GM18519 (cell line): ENCODE results near the gene ASB9.
"Not testable (repeated sequence)": the region's sequence is repeated elsewhere in the genome, so short reads cannot be mapped to it uniquely, and the experiment has no call there.

Experiments used
- ATAC-seq: cut with Tn5 transposase; IDR thresholded peaks from one replicate; pipeline ENCODE4 v1.9.1; 2021; ENCODE audit warnings: mild to moderate bottlenecking, moderate library complexity; ENCODE audit not compliant: unreplicated experiment, low FRiP score

Gene ASB9

DNA sequence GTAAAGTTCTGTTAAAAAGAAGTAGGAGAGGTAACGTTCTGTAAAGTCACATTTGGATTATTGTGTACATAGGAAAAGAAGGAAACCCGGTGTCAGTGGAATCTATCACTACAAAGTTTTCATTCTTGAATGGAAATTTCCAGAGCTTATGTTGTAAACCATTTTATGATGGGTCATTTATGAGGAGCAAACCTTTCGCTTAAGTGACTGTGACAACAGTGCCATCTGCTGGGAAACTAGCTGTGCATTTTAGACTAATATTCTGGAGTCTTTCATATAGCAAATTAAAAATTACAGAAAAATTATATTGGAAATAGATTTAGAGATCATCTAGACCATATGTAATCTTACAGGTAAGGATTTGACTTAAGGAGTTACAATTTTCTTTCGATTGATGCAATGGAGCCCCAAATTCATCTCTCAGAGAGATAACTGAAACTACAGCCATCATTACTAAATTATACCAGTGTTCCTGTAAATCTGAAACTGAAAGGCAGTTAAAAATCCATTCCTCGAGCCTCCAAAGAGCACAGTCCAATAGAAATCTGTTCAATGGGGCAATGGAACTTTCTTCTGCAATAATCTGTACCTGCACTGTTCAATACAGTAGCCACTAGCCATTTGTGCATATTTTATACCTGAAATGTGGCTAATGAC lies 26.9 kb downstream of the ASB9 start:
- ATAC-seq, result no peak

DNA sequence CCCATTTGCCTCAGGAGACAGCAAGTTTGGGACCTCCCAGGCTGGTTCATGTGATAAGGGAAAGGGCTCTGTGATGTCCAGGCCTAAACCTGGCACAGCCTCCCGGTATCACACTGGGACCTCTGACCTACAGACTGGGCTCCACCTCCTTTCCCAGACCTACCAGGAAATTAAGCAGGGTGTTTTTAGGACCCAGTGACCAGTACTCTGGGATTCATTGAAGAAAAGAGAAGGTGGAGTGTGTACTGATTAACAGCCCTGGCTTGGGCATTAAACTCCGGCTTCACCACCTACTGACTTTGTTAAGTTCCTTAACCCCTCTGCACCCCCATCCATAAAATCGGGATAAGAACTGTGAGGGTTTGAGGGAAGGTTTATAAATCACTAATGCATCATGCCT lies 28.6 kb downstream of the ASB9 start:
- ATAC-seq, result no peak

DNA sequence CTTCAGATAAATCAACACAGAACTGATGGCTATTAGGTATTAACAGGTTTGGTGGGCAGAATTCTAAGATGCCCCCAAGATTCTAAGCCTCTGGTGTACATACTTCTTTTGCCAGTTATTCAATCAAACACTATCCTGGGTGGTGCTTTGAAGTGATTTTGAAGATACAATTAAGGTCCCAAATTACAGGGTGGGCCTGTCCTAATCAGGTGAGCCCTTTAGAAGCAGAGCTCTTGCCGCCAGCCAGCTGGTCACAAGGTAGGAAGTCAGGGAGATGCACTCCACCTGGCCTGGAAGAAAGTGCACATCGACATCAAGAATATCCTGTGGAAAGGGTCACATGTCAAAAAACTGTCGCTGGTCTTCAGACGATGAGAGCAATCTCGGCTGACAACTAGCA lies 29.5 kb downstream of the ASB9 start:
- ATAC-seq, result no peak

DNA sequence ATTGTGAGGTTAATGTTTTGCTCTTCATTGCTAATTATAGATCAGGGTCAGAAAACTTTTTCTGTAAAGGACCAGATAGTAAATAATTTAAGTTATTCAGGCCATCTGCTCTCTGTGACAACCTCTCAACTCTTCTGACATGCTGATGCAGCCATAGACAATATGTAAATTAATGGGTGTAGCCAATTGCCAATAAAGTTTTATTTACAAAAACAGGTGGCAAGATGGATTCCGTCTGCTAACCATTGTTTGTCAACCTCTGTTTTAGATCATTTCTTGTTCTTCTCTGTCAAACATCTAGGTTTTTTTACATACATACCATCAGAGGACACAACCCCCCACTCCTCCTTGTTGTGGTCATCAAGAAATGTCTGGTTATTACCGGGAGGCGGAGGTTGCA lies 33.7 kb downstream of the ASB9 start:
- ATAC-seq, result no peak

DNA sequence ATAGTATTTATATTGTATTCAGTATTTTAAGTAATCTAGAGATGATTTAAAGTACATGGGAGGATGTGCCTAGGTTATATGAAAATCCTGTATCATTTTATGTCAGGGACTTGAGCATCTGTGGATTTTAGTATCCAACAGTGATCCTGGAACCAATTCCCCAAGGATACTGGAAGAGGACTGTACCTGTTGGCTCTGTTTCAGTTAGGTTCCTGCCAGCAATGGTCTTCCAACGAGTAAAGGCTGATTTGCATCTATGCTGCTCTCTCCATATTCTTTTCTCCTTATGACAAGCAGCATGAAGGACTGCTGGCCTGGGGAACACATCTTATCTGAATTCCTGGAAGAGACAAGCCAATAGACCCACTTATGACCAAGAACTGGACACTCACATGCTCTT lies 34.9 kb downstream of the ASB9 start:
- ATAC-seq, result no peak

DNA sequence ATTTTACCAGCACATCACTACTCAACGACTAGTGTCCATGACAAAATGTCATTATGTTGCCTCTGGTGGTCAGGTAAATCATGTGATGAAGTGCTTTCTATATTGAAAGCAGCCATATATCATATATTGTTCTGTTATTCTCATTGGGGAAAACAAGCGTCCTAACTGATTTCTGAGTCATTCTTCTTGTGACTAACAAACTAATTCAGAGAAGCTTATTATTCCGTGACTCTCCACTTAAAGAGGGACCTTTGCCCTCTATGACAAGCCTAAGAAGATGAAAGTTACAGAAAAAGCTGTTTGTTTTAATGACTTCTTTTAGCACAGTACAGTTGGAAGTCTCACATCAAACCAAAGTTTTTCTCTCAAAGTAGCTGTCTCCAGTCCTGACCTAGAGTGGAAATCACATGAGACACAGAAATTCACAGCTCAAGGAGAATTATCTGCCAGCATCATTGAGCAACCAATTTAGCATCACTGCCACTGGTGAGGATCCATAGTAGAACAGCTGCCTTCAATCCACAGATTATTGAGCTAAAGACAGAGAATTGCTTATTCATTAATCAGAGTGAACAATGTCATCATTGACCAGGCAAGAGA lies 36.4 kb downstream of the ASB9 start:
- no peak for ATAC-seq

DNA sequence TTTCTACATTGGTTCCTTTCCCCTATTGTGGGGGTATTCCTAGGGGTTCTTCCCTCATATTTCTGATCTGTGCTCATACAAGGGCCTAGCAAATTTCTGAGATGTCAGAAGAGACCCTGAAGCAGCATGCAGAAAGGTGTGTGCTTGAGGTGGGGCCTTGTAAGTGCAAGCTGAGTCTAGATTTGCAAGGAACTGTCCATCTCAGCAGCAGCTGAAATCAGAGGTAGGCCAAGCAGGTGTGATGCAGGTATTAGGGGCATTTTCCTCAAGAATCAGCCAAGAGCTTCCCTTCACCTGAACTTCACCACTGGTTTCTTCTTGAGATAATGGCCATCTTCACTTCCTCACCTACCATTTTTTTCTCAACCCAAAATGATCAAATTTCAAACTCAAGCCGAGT lies 45.1 kb downstream of the ASB9 start:
- no peak for ATAC-seq

DNA sequence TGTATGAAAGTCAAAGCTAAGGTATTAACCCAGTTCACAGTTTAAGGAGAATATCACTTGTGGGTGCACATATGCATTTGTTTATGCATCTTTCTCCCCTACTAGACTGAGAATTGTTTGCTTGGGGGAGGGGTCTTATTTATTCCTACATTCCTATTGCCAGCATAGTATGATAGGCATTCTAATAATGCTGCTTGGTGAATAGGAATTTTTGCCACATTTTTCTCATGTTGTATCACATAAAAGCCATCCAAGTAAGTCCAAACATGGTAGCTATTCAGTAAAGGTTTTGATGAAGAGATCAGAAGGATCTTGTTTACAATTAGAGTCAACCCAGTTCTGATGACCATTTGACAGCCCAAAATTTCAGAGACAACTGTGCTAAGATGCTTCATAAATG lies 48.6 kb downstream of the ASB9 start:
- ATAC-seq, result no peak

DNA sequence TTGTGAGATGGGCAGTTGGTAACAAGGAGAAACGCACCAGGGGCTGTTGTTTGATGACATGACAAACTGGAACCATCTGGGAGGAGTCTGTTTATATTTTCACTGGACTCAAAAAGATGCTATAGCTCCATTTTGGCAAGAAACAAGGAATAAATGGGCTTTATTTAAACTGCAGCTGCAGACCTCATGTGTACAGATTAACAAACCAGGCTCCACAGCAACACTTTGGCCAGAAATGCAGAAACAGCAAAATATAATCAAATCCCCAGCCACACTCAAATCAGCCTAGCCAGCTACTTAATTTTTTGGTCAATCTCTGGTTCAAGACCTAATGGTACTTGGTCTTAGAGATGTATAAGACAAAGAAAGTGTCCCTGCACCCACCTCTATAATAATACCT lies 52.7 kb downstream of the ASB9 start:
- no peak for ATAC-seq

DNA sequence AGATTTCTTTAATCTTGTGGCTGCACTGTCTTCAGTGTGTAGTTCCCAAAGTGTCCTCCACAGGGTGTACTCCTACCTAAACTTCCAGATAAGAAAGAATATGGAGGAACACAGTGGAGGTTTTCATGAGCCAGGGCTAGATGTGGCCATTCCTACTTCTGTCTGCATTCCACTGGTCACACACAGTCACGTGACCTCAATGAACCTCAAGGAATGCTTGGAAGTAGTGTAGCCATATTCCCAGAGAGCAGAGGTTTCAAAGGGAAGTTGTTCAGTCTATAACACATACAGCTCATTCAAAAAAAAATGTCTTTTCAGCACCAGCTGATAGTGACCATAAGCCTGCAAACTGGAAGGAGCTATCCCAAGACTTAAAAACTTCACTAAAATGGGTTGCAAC lies 53.6 kb downstream of the ASB9 start:
- no peak for ATAC-seq

DNA sequence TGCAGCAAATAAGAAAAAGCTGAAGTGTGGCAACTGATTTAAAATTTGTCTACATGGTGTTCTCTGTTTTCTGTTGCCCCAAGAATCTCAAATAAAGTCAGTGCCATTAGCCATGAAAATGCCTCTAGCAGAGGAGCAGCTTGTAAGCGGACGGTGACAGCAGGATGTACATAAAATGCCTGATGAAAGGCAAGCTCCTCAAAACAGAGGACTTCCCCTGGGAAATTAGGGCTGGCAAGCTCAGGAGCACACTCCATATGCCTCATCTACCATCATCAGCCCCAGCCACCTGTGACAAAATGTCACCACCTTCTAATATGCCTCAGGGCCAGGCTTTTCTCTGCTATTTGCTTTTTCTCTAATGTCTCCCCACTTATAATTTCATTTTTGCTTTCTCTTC lies 54.5 kb downstream of the ASB9 start:
- no peak for ATAC-seq

DNA sequence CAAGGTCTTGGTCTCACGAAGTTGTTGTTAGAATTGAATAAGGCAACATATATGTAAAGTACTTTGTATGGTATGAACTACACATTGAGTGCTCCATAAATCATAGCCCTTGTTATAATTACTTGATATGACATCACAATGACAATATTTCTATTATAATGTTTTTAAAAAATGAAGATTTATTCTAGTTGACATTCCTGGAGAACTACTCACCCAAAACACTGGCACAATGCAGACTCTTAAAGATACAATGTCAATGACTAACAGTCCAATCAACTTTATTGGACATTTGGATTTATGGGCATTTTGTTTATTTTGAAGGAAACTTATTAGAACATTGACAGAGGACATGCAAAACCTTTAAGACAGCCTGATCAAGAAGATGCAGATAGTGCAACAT lies 55.3 kb downstream of the ASB9 start:
- no peak for ATAC-seq

DNA sequence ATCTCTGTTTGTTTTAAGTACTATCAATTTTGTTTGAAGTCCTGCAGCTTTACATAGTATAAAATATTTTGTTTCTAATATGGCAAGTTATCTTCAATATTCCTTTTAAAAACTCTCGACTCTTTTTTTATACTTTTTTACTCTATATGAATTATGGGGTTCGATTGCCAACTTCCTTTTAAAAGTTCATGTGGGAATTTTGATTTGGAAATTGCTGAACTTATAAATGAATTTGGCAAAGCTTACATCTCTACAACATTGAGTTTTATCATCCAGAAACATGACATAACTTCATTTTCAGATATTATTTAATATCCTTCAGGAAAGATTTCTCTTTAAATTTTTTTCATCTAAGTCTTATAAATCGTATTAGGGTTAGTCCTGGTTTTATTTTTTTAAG lies 60.8 kb downstream of the ASB9 start:
- no peak for ATAC-seq

DNA sequence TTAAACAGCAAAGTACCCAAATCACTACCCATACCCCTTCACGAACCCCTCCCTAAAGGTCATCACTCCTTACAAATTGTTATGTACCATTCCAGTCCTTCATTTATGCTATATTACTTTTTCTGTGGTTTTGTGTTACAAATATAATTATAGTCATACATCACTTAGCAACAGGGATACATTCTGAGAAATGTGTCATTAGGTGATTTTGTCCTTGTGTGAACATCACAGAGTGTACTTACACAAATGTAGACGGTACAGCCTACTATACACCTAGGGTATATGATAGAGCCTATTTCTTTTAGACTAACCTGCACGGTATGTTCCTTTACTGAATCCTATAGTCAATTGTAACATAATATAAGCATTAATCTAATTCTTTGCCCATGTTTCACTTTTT lies 61.9 kb downstream of the ASB9 start:
- ATAC-seq, result no peak

DNA sequence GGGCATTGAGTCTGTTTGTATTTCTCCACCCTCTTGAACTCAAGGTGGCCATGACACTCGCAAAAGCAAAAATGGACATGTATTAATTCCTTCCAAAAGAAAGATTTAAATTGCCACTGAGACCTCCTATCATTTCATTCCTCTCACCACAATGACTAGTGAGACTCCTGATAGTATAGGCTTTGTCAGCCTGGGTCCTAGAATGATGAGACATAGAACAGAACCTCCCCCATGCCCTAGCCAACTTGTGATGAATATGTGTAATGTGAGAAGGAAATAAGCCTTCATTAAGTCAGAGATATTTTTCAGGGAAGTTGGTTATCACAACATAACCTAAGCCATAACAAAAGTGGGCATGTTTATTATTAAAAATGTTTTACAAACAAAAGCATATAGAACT lies 62.5 kb downstream of the ASB9 start:
- no peak for ATAC-seq

DNA sequence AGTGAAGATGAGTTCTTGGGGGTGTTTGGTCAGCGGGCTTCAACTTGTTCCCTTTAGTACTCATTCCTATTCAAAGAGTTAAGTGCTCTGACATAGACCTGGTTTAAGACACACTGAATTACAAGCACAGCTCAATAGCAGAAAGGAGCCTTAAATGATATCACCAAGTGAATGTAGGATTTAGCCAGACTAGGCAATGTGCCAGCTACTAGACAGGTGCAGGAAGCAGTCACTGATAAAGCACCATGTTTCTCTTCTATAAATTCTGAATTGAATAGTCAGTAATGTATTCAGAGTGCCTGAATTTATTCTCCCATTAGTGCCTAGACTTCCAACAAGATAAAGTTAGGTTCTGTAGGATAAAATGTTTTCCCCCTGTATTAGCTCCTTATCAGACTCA lies 63.6 kb downstream of the ASB9 start:
- ATAC-seq, result no peak

DNA sequence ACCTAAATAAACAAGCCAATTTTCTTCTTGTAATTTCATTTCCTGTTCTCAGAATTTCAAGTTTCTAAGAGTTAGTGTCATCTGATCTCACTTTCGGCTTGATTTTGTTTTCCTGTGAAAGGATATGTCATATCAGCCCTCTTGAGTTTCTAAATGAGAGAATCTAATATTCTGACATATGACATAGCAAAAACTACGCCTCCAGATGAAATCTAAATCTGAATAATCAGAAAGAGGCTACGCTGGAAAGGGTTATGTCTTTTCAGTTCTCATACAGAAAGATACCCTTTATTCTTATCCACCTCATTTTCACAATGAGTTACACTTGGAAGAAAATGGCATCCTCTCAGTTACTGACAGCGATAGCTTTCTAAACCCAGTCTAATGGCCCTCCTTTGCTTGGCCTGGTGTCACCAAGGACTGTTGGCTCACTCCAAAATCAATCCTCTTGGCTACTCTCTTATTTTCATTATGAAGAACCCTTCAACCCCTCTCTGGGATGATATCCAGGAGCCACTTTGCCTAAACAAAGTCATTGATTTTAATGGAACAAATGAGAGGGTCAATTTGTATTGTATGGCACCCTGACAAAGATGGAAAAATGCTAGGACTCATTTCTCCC lies 65.6 kb downstream of the ASB9 start:
- ATAC-seq, result peak; percentile 90

DNA sequence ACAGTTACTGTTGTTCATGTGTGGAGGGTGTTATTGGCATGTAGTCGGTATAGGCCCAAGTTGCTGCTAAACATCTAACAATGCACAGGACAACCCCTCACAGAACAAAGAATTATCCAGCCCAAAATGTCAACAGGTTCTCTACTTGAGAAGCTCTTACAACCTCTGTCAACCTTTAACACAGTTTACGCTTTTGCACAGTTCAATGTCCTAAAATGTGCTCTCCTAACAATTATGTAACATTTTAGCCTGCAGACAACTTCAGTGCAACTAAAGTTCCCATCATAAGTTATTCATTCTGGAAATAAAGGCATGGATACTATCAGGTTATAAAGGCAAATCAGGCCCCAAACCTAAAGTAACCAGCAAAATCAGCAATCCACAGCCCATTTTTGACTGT lies 66.2 kb downstream of the ASB9 start:
- ATAC-seq, result no peak

DNA sequence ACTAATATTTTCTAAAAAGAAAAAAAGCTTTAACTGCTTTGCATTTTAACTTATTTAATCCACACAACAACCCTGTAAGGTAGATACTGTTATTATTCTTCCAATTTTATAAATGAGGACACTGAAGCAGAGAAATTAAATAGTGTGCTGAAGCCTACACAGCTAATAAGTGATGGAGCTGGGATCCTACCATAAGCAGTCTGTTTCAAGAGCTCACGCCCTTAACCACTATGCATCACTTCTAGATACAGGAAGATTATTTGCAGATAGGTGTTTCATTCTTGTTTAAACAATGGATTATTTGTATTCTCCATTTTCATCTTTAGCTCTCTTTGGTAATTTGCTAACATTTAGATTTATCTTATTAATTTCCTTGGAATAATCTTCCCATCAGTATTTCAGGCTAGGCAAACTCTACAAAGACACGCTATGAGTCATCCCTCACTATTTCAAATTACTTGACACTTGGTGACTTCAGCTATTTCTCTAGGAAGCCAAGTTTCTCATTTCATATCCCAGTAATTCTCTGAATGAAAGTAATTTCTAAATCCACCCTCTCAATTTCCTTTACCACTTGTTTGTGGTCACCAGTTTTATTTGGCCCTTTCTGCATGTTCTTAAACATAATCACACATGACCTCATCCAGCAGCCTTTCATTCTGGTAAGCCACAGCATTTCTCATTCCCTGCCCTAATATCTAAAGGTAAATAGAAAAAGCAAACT lies 67.3 kb downstream of the ASB9 start:
- ATAC-seq, result peak; percentile 33

DNA sequence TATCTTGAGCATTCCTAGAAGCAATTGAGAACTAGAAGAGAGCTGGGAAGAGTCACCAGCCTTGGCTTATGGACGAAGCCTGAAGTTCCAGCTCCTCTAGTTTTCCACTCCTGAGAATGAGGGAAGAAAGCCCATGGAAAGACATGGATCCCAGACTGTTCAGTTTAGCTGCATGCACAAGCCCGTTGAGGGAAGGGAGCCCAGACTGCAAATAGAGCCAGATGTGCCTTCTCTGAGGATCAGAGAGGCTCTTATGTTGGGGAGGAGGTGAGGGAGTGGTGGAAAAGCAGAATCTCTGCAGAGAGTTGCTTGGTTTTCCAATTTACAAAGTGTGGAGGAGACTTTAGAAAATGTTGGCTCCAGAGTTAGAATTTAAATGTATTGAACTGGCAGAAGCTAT lies 69.0 kb downstream of the ASB9 start:
- no peak for ATAC-seq

DNA sequence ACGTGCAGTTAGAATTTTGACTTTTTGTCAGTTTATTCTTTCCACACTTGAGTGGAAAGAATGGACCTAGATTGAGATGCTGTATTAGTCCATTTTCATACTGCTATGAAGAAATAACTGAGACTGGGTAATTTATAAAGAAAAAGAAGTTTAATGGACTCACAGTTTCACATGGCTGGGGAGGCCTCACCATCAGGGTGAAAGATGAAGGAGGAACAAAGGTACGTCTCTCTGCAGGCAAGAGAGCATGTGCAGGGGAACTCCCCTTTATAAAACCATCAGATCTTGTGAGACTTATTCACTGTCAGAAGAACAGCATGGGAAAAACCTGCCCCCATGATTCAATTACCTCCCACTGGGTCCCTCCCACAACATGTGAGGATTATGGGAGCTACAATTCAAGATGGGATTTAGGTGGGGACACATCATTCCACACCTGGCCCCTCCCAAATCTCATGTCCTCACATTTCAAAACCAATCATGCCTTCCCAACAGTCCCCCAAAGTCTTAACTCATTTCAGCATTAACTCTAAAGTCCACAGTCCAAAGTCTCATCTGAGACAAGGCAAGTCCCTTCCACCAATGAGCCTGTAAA lies 71.2 kb downstream of the ASB9 start:
- ATAC-seq, result not testable (repeated sequence)
